SU-DHL-6 (cell line): ENCODE measurements around the gene LTBP1.
"Not testable (repeated sequence)": the region's sequence is repeated elsewhere in the genome, so short reads cannot be mapped to it uniquely, and the experiment has no call there.

ENCODE experiments used
- H2AFZ ChIP-seq: fragments of 200-600 bp; sonication (generic); 2 replicates; pipeline ENCODE4 v1.6.1; 2014; ENCODE audit warnings: low read depth, mild to moderate bottlenecking, moderate library complexity, mixed read lengths, antibody characterized with exemption, low read length; ENCODE audit not compliant: severe bottlenecking
- H3F3A ChIP-seq: fragments of 200-600 bp; shearing (Covaris generic); 2 replicates; pipeline ENCODE4 v1.6.0; 2016; ENCODE audit warnings: antibody characterized with exemption, mild to moderate bottlenecking; ENCODE audit not compliant: insufficient read depth
- H3K27ac ChIP-seq: fragments of 200-600 bp; sonication (generic); 2 replicates; pipeline ENCODE4 v1.5.1; 2016; ENCODE audit warnings: low read depth, mild to moderate bottlenecking, low read length, moderate library complexity, mixed read lengths
- H3K27me3 ChIP-seq: fragments of 200-600 bp; sonication (generic), shearing (Covaris generic); 2 replicates; pipeline ENCODE4 v1.6.0; 2014; ENCODE audit warnings: mild to moderate bottlenecking, low read length
- H3K36me3 ChIP-seq: fragments of 200-600 bp; sonication (generic); 2 replicates; pipeline ENCODE4 v1.6.1; 2014; ENCODE audit warnings: mild to moderate bottlenecking, low read length, mixed read lengths
- H3K4me2 ChIP-seq: fragments of 300-600, 200-600 bp; shearing (Covaris generic), sonication (generic); 2 replicates; pipeline ENCODE4 v1.6.0; 2014; ENCODE audit warnings: low read length, low read depth, mild to moderate bottlenecking; ENCODE audit not compliant: poor library complexity, severe bottlenecking
- H3K4me3 ChIP-seq: fragments of 200-600 bp; sonication (generic); 2 replicates; pipeline ENCODE4 v1.5.1; 2014; ENCODE audit warnings: antibody characterized with exemption, low read length, mild to moderate bottlenecking, mixed read lengths; ENCODE audit not compliant: insufficient read depth, poor library complexity, severe bottlenecking
- H3K79me2 ChIP-seq: fragments of 200-600 bp; sonication (generic); 2 replicates; pipeline ENCODE4 v1.6.1; 2014; ENCODE audit warnings: mild to moderate bottlenecking, low read length, moderate library complexity; ENCODE audit not compliant: insufficient read depth
- H3K9ac ChIP-seq: fragments of 200-600 bp; sonication (generic); 2 replicates; pipeline ENCODE4 v1.7.0; 2014; ENCODE audit warnings: mild to moderate bottlenecking, low read length
- H3K9me2 ChIP-seq: fragments of 200-600 bp; sonication (generic); replicated peaks from 2 replicates; pipeline ENCODE4 v1.6.1; 2014; ENCODE audit warnings: low read length; ENCODE audit not compliant: insufficient read depth
- H3K9me3 ChIP-seq: fragments of 200-600 bp; sonication (generic); 2 replicates; pipeline ENCODE4 v1.6.1; 2014; ENCODE audit warnings: low read length, mixed read lengths; ENCODE audit not compliant: insufficient read depth
- H4K20me1 ChIP-seq: fragments of 200-600 bp; sonication (generic); 2 replicates; pipeline ENCODE4 v1.6.1; 2014; ENCODE audit warnings: low read depth, mild to moderate bottlenecking, antibody characterized with exemption, low read length, moderate library complexity, mixed read lengths
- EZH2phosphoT487 ChIP-seq: fragments of 200-600 bp; sonication (generic), shearing (Covaris generic); conservative IDR thresholded peaks from 2 replicates; pipeline ENCODE4 v1.6.1; 2018; ENCODE audit warnings: mild to moderate bottlenecking, antibody characterized with exemption, low read length, moderate library complexity, mixed read lengths
- TF ChIP-seq, protein P1 (sequence below): fragments of 200-600 bp; sonication (generic); IDR thresholded peaks from one replicate; pipeline ENCODE4 v1.5.1; 2017; ENCODE audit warnings: antibody characterized with exemption, mild to moderate bottlenecking, low read length, moderate library complexity; ENCODE audit not compliant: insufficient read depth, poor library complexity, severe bottlenecking

LTBP1 gene

DNA sequence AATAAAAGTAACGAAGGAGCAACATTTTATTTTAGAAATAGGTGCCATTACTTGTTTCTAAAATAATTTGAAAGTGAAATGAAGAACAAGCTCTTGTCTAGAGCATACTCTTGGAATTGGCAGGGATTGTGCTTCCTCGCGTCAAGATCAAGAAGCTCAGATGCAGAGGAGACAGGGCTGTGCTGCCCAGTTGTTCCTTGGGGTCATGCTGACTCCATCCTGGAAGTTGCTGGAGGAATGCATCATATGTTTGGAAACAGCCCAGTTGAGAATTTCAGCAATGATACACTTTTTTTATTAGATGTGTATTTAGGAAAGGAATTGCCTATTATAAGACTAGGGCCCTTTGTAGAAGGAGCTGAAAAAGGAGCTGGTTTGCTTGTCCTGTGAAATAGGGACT is 17.2 kb downstream of the LTBP1 start:
- Histone ChIP-seq H3K79me2 (peaks cover 98% of the 10 kb centered on the region), H4K20me1 (peaks cover 21% of the 10 kb centered on the region), H3K36me3 (peaks cover 24% of the 10 kb centered on the region), H3K27ac (no peak overlapping the region), H3K4me3 (no peak overlapping the region), H3K4me2 (no peak overlapping the region), H3F3A (peaks cover 43% of the 10 kb centered on the region), H3K9me2 (no peaks in the 10 kb centered on the region), H3K9ac (no peak overlapping the region), H3K9me3 (no peaks in the 10 kb centered on the region), H3K27me3 (no peaks in the 10 kb centered on the region), H2AFZ (no peak overlapping the region)
- TF ChIP-seq EZH2phosphoT487, result no peak
- TF ChIP-seq, protein P1, sequence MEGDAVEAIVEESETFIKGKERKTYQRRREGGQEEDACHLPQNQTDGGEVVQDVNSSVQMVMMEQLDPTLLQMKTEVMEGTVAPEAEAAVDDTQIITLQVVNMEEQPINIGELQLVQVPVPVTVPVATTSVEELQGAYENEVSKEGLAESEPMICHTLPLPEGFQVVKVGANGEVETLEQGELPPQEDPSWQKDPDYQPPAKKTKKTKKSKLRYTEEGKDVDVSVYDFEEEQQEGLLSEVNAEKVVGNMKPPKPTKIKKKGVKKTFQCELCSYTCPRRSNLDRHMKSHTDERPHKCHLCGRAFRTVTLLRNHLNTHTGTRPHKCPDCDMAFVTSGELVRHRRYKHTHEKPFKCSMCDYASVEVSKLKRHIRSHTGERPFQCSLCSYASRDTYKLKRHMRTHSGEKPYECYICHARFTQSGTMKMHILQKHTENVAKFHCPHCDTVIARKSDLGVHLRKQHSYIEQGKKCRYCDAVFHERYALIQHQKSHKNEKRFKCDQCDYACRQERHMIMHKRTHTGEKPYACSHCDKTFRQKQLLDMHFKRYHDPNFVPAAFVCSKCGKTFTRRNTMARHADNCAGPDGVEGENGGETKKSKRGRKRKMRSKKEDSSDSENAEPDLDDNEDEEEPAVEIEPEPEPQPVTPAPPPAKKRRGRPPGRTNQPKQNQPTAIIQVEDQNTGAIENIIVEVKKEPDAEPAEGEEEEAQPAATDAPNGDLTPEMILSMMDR, result no peak

GRCh38 chr2:32965523-32966171 is 18.9 kb downstream of the LTBP1 start:
- no peak overlapping the region for H3K9ac ChIP-seq
- H3K27me3 ChIP-seq, result no peaks in the 10 kb centered on the region
- H2AFZ ChIP-seq, result no peak overlapping the region
- peaks cover 100% of the 10 kb centered on the region for H3K79me2 ChIP-seq
- no peaks in the 10 kb centered on the region for H3K9me2 ChIP-seq
- peaks cover 8% of the 10 kb centered on the region; the same call in 1 of the 2 replicates for H3K9me3 ChIP-seq
- H3K27ac ChIP-seq, result peak overlapping the region; percentile 23; the same call in 1 of the 2 replicates
- TF ChIP-seq EZH2phosphoT487, result no peak
- TF ChIP-seq, protein P1, result no peak
- no peak overlapping the region for H3K4me3 ChIP-seq
- peaks cover 20% of the 10 kb centered on the region for H3K36me3 ChIP-seq
- H4K20me1 ChIP-seq, result peaks cover 15% of the 10 kb centered on the region
- peak overlapping the region; percentile 20 for H3K4me2 ChIP-seq
- peaks cover 36% of the 10 kb centered on the region; the same call in 1 of the 2 replicates for H3F3A ChIP-seq

- TF ChIP-seq EZH2phosphoT487, result no peak
- TF ChIP-seq, protein P1, result no peak
- H3K9me3 ChIP-seq, result peaks cover 28% of the 10 kb centered on the region
- peaks cover 100% of the 10 kb centered on the region for H3K79me2 ChIP-seq
- no peak overlapping the region for H3K27ac ChIP-seq
- H3K4me2 ChIP-seq, result no peak overlapping the region
- no peaks in the 10 kb centered on the region for H3K27me3 ChIP-seq
- H3K9ac ChIP-seq, result no peak overlapping the region
- H3K9me2 ChIP-seq, result no peaks in the 10 kb centered on the region
- no peak overlapping the region for H2AFZ ChIP-seq
- peaks cover 10% of the 10 kb centered on the region for H4K20me1 ChIP-seq
- H3F3A ChIP-seq, result peaks cover 21% of the 10 kb centered on the region; the same call in 1 of the 2 replicates
- H3K36me3 ChIP-seq, result peaks cover 25% of the 10 kb centered on the region
- H3K4me3 ChIP-seq, result no peak overlapping the region
Observed at GRCh38 chr2:32969444-32970162, 22.9 kb downstream of the LTBP1 start.

GRCh38 chr2:32973772-32974171 is 27.0 kb downstream of the LTBP1 start:
- H3K27me3 ChIP-seq, H3K9ac ChIP-seq, H3K27ac ChIP-seq, H3K4me2 ChIP-seq, H3F3A ChIP-seq, H4K20me1 ChIP-seq, H3K9me2 ChIP-seq, H2AFZ ChIP-seq, H3K4me3 ChIP-seq: not testable (repeated sequence)
- H3K9me3 ChIP-seq, result peaks cover 34% of the 10 kb centered on the region
- H3K79me2 ChIP-seq, result peaks cover 100% of the 10 kb centered on the region
- H3K36me3 ChIP-seq, result peaks cover 39% of the 10 kb centered on the region
